GM21390 (cell line): ENCODE results near the gene UBAC2.
A peak's percentile ranks its signal among the peaks of the same experiment; 100 is the strongest.
"Not testable (repeated sequence)": the region's sequence is repeated elsewhere in the genome, so short reads cannot be mapped to it uniquely, and the experiment has no call there.

Experiments
- ATAC-seq: cut with Tn5 transposase; IDR thresholded peaks from one replicate; pipeline ENCODE4 v1.9.1; 2021; ENCODE audit not compliant: unreplicated experiment

Gene UBAC2

GRCh38 chr13:99211421-99212035 is 10.9 kb downstream of the UBAC2 start:
- no peak for ATAC-seq

GRCh38 chr13:99214232-99214631 is 13.6 kb downstream of the UBAC2 start:
- peak; percentile 87 for ATAC-seq

GRCh38 chr13:99214731-99215130 is 14.1 kb downstream of the UBAC2 start:
- no peak for ATAC-seq

- ATAC-seq, result no peak
Observed at GRCh38 chr13:99215184-99215830, 14.7 kb downstream of the UBAC2 start.

- no peak for ATAC-seq
Observed at GRCh38 chr13:99217461-99218110, 16.9 kb downstream of the UBAC2 start.

- ATAC-seq, result no peak
Observed at GRCh38 chr13:99218126-99218525, 17.5 kb downstream of the UBAC2 start.

GRCh38 chr13:99218545-99218944 is 17.9 kb downstream of the UBAC2 start:
- ATAC-seq, result no peak

- ATAC-seq, result peak; percentile 54
Observed at GRCh38 chr13:99218969-99219368, 18.3 kb downstream of the UBAC2 start.

- ATAC-seq, result no peak
Observed at GRCh38 chr13:99220199-99220935, 19.7 kb downstream of the UBAC2 start.

GRCh38 chr13:99221567-99222239 is 21.0 kb downstream of the UBAC2 start:
- no peak for ATAC-seq

- no peak for ATAC-seq
Observed at GRCh38 chr13:99223587-99223986, 22.9 kb downstream of the UBAC2 start.

GRCh38 chr13:99224021-99224420 is 23.4 kb downstream of the UBAC2 start:
- no peak for ATAC-seq

- no peak for ATAC-seq
Observed at GRCh38 chr13:99225078-99225477, 24.4 kb downstream of the UBAC2 start.

GRCh38 chr13:99226513-99226912 is 25.9 kb downstream of the UBAC2 start:
- no peak for ATAC-seq

GRCh38 chr13:99227331-99227900 is 26.8 kb downstream of the UBAC2 start:
- ATAC-seq, result no peak

GRCh38 chr13:99227909-99228688 is 27.4 kb downstream of the UBAC2 start:
- no peak for ATAC-seq

- ATAC-seq, result peak; percentile 91
Observed at GRCh38 chr13:99228737-99229691, 28.4 kb downstream of the UBAC2 start.

GRCh38 chr13:99230588-99230987 is 29.9 kb downstream of the UBAC2 start:
- not testable (repeated sequence) for ATAC-seq

GRCh38 chr13:99230991-99231390 is 30.3 kb downstream of the UBAC2 start:
- ATAC-seq, result no peak
